GM20000 (cell line): ENCODE data around the gene SERPINE1.

Experiments
- DNase-seq: peaks from one replicate; pipeline ENCODE4 v3.0.0; 2012; ENCODE audit warnings: low spot score
- TF ChIP-seq, protein P1 (sequence below): IDR thresholded peaks from 2 replicates; pipeline ENCODE4 v1.5.1; 2012; ENCODE audit warnings: mild to moderate bottlenecking, control low read depth; ENCODE audit errors: extremely low read depth, missing control alignments

The SERPINE1 gene

DNA sequence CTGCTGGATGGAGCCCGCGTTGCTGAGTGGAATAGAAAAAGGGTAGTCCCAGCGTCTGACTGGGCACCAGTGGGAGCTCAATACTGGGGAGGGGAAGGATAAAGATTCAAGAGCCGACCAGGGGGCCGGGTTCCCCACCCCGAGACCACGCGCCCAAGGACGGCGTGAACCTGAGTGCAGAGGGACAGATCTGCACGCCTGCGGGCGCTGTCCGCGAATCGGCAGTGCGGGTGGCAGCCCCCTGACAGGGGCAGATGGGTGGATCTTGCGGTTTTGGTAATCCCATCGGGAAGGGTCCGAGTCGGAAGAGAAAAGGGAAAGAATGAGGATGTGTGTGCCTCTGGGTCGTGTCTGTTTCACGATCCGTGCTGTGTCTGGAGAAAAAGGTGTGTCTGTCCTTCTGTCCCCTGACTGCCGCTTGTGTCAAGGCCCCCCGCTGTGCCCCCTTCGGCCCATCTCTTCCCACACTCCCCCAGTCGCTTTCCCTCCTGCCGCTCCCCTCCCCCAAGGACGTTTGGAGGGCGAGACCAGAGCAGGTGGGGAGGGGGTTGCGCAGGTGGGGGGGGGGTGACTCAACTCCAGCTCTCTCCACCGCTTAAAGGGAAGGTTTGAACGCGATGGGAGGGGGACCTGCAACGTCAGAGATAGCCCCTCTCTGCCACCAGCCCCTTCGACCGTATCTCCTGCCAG lies 39.2 kb downstream of the SERPINE1 start:
- TF ChIP-seq, protein P1, sequence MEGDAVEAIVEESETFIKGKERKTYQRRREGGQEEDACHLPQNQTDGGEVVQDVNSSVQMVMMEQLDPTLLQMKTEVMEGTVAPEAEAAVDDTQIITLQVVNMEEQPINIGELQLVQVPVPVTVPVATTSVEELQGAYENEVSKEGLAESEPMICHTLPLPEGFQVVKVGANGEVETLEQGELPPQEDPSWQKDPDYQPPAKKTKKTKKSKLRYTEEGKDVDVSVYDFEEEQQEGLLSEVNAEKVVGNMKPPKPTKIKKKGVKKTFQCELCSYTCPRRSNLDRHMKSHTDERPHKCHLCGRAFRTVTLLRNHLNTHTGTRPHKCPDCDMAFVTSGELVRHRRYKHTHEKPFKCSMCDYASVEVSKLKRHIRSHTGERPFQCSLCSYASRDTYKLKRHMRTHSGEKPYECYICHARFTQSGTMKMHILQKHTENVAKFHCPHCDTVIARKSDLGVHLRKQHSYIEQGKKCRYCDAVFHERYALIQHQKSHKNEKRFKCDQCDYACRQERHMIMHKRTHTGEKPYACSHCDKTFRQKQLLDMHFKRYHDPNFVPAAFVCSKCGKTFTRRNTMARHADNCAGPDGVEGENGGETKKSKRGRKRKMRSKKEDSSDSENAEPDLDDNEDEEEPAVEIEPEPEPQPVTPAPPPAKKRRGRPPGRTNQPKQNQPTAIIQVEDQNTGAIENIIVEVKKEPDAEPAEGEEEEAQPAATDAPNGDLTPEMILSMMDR: no peak
- DNase-seq: no peak

DNA sequence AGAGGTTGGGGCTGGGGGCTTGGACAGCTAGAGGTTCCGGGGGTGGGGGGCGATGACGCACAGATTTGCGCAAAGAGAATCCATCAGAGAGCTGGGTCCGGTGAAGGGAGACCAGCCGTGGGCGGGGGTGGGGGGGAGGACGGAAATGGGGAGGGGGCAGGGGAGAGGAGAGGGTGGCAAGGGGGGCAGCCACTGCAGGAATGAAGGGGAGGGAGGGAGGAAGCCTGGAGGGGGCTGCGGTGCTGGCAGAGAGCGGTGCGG lies 39.7 kb downstream of the SERPINE1 start:
- no peak for DNase-seq
- TF ChIP-seq, protein P1: no peak

DNA sequence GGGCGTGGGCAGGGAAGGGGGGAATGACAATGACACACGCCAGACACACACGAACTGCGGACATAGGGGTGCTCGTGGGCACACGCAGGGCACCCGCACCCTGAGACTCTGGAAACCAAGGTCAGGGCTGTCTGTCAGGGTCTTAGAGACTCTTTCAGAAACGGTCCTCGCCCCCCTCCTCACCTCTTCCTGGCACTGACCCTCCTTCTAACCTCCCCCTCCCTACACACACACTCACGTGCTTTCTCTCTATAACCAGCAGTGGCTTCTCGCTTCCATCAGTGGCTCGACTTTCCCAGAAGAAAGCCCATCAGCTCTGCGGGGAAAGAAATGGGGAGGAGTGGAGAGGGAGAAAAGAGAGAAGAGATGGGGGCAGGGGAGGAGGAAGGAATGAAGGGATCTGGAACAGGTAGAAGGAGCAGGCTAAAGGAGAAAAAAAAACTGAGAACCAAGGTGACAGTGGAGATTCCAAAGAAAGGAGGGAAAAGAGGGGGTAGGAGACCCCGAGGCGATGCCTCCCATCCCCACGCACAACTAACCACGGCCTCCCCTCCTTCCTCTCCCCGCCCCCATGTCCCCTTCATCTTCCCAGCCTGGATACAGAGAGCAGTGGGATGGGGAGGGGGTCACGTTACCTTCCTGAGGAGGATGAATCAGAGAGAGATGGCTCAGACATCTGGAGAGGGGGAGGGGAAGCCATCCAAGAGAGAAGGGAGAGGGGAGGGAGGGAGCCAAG lies 40.2 kb downstream of the SERPINE1 start:
- TF ChIP-seq, protein P1: no peak
- DNase-seq: no peak

DNA sequence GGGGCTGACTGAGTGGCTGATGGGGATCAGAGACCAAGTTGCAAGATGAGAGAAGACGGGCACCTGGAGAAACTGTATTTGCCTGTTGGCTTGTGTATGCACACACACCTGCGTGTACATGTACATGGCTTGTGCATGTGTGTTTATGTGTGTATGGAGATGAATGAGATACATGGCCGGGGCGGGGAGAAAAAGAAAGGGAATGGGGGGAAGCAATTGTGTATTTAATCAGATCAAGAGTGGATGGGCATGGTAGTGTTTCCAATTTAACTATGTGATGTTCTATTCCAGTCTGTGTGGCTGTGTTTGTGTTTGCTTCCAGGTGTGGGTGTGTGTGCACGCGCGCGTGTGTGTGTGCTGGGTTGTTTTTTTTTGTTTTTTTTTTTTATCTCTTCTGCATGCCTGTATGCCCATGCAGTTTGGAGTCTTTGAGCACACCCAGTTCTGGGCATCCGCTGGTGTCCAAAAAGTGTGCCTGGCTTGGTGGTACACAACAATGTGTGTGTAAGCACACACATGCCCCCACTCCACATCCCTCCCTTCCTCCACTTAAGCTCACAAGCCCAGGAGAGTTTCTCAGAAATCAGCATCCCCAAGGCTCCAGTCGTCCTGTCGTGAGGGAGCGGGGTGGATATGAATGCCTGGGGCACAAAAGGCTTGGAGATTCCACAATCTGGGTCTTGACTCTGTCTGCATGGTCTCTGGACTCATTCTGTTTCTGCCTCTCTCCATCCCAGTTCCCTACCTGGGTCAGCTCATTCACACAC lies 40.9 kb downstream of the SERPINE1 start:
- TF ChIP-seq, protein P1: no peak
- no peak for DNase-seq

DNA sequence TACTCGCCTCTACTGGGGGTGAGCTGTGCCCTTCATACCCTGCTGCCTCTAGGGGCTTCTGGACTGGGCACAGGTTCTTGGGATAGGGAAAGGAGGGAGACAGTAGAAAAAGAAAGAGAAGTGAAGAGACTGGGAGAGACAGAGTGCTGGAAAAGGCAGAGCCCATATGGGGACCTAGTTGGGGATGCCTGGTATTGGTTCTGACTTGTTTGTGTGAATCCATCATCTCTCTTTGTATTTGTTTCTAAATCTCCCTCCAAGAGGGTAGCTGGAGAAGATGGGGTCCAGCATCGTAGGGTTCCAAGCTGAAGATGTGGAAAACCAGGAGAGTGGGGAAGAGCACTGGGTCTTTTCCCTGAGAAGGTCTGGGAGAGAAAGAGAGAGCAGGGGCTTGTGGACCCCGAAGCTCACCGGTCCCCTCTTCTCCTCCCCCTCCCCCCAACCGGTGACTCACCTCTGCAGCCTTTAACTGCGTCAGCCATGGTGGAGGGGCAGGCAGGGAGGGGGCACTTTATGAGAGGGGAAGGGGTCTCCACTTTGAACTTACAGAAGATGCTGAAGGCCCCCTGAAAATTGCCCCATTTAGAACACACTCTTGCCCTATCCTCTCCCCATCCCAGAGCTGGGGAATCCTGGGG lies 41.6 kb downstream of the SERPINE1 start:
- TF ChIP-seq, protein P1: no peak
- DNase-seq: no peak

DNA sequence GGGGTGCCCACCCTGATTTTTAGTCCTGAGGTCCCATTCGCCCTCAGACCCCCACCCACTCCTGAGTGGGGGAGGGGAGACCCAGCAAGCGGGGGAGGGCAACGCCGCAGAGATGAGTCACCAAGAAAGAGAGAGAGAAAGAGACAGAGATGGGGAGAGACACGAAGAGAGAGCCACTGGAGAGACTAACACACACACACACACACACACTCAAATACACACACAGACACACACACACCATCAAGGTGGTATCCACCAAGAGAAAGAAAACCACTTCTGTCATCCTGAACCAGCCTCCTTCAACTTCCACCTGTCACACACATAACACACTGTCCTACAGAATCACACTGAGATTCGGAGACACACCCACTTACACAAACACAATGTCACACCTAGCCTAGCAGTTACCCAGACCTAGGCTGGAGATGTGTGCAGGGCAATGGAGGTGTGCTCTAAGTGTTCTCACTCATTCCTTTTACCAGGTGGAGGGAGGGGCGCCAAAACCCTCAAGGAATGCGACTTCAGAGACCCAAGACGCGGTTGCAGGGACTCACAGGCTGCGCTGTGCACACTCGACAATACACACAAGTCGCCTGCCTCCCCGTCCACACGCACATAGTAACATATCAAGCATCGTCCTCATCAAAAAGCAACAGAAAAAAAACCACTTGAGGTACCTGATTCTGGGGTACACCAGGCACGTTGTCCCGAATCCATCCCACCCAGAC lies 42.4 kb downstream of the SERPINE1 start:
- TF ChIP-seq, protein P1: no peak
- DNase-seq: no peak
